CD4-positive, alpha-beta T cell treated with Interleukin-12 subunit alpha and Interleukin-12 subunit beta, for 1 hour (primary cell): ENCODE measurements around the gene FGD6.

Experiments
- DNase-seq: peaks from one replicate; pipeline ENCODE4 v3.0.0-alpha.2; 2020

FGD6 gene

GRCh38 chr12:95231190-95231589 is 13.9 kb upstream of the FGD6 start:
- DNase-seq, result no peak

GRCh38 chr12:95230313-95230712 is 13.0 kb upstream of the FGD6 start:
- no peak for DNase-seq

- no peak for DNase-seq
Observed at GRCh38 chr12:95229636-95230035, 12.4 kb upstream of the FGD6 start.

- no peak for DNase-seq
Observed at GRCh38 chr12:95228617-95229016, 11.3 kb upstream of the FGD6 start.

- DNase-seq, result no peak
Observed at GRCh38 chr12:95227818-95228356, 10.6 kb upstream of the FGD6 start.

GRCh38 chr12:95225645-95226212 is 8.5 kb upstream of the FGD6 start:
- DNase-seq, result no peak

- no peak for DNase-seq
Observed at GRCh38 chr12:95224202-95225170, 7.2 kb upstream of the FGD6 start.

GRCh38 chr12:95220726-95221125 is 3.5 kb upstream of the FGD6 start:
- no peak for DNase-seq

- DNase-seq, result no peak
Observed at GRCh38 chr12:95220190-95220589, 2.9 kb upstream of the FGD6 start.

- DNase-seq, result peak; percentile 53
Observed at GRCh38 chr12:95218150-95219133, 1.2 kb upstream of the FGD6 start.

GRCh38 chr12:95216711-95217376 is 423 bp downstream of the FGD6 start:
- DNase-seq, result no peak

- no peak for DNase-seq
Observed at GRCh38 chr12:95215949-95216348, 1.3 kb downstream of the FGD6 start.

- no peak for DNase-seq
Observed at GRCh38 chr12:95214466-95214865, 2.8 kb downstream of the FGD6 start.

GRCh38 chr12:95213928-95214327 is 3.3 kb downstream of the FGD6 start:
- no peak for DNase-seq

- DNase-seq, result no peak
Observed at GRCh38 chr12:95213119-95213518, 4.1 kb downstream of the FGD6 start.

GRCh38 chr12:95212586-95212985 is 4.7 kb downstream of the FGD6 start:
- no peak for DNase-seq

GRCh38 chr12:95208678-95209077 is 8.6 kb downstream of the FGD6 start:
- no peak for DNase-seq

- DNase-seq, result no peak
Observed at GRCh38 chr12:95207407-95207806, 9.9 kb downstream of the FGD6 start.

GRCh38 chr12:95206916-95207315 is 10.4 kb downstream of the FGD6 start:
- no peak for DNase-seq

GRCh38 chr12:95205685-95206084 is 11.6 kb downstream of the FGD6 start:
- no peak for DNase-seq

- no peak for DNase-seq
Observed at GRCh38 chr12:95205016-95205624, 12.1 kb downstream of the FGD6 start.
